AG09319 (cell line): ENCODE data around the gene ANKS3.

ENCODE experiments used
- DNase-seq: peaks from one replicate; pipeline ENCODE4 v3.0.0-alpha.2; 2010; ENCODE audit warnings: low read depth; ENCODE audit errors: extremely low read depth
- CTCF ChIP-seq: IDR thresholded peaks from 2 replicates; pipeline ENCODE4 v1.5.1; 2011; ENCODE audit warnings: low read depth, mild to moderate bottlenecking, inconsistent platforms, low read length, moderate library complexity

The ANKS3 gene

DNA sequence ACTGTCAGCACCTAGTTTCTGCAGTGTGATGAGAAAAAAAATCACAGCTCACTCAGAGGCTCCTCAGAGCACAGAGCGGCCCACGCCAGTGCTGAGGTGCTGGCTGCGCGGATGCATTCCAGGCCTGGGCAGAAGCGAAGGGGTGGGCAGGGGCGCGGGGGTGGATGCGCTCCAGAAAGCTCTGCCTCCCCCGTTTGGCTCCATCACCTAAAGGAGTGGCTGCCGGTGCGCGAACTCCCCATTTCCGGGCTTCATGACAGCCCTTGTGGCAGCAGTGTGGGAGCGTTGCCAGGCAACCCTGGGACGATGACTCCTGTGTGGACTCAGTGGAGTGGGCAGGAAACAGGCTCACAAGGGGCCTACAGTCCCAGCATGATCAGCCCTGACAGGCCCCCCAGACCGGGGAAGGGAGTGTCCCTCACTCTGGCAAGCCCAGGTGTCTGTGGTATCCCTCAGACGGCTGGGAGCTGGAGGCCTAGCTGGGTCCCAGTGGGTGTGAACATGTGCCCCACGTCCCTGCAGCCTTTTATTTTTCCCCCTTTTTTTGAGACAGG is 73.5 kb downstream of the ANKS3 start:
- no peak for DNase-seq
- no peak for TF ChIP-seq CTCF

GRCh38 chr16:4659363-4660353 is 74.4 kb downstream of the ANKS3 start:
- DNase-seq, result no peak
- no peak for TF ChIP-seq CTCF

GRCh38 chr16:4656695-4657686 is 77.1 kb downstream of the ANKS3 start:
- TF ChIP-seq CTCF, result no peak
- DNase-seq, result no peak

DNA sequence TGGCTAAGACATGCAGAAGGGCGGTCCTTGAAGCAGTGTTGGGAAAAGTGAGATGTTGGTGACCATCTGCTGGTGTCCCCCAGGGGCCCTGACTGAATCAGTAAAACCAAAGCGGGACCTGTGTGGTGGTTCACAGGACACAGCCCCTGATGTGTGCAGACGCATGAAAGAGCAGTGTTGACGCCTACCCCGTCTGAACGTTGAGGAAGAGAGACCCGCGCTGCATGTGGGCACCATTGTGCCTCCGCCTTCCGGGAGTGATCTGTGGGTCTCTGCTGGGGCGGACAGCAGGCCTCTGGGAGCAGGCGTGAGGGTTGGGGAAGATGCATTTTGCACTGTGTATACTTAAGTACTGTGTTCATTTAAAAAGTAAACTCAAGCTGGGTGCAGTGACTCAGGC is 77.8 kb downstream of the ANKS3 start:
- no peak for TF ChIP-seq CTCF
- DNase-seq, result no peak

DNA sequence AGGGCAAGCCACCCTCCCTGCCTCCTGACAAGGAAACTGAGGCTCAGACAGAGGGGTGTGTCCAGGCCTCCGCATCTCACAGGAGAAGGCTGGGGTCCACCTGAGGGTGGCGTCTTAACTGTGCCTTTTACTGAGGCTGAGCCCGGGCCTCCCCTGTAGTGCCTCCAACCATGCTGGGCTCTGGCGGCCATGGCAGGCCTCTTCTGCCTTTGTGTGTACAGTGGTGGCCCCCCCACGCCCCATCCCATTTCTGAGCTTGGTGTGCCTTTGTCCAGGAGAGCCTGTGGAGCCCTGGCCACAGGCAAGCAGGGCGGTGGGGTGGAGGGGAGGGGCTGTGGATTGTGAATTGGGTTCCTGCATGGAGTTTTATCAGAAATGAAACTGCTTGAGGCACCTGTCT is 78.3 kb downstream of the ANKS3 start:
- no peak for DNase-seq
- TF ChIP-seq CTCF, result no peak

DNA sequence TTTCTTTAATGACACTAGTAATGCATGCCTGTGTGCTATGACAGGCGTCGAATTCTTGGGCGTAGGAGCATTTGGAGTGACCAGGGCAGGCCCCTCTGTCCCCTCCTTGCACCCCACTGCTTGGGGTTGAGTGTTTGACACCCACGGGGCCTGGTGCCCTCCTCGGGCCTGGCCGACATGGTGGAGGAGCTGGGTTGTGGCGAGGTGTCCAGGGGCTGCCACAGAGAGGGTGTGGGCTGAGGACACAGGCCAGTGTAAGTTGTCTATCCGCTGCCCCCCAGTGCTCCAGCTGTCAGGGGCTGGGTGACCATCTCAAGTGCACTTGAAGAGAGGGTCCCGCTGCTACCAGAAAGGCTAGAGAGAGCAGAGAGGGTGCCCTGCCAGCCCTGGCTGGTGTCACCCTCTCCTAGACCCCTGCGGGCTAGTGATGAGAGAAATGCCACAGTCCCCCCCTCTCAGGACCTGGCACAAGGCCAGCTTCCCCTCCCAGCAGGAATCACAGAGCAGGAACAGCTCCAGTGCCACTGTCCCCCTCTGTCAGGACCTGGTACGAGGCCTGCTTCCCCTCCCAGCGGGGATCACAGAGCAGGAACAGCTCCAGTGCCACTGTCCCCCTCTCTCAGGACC is 79.0 kb downstream of the ANKS3 start:
- TF ChIP-seq CTCF, result no peak
- no peak for DNase-seq
